ENCODE results near the gene TAS1R2. TPM values are rescaled to one million over a fixed set of nuclear protein-coding genes. Genes with fewer than 3 reads are reported as not detected.

Gene TAS1R2
- total RNA-seq, 2 donors from 2014 or later, result not detected

GRCh38 chr1:18793164-18793563, 66.3 kb downstream of the TAS1R2 start:
- intact Hi-C loops (cut with DNase I), result no loop called here
- no peak for DNase-seq
- no peak for ATAC-seq

GRCh38 chr1:18792747-18793146, 66.7 kb downstream of the TAS1R2 start:
- ATAC-seq (no peak), DNase-seq (no peak)
- intact Hi-C loops (cut with DNase I), result no loop called here

Small RNA genes lying within 50 kb of the gene (microRNA-seq; reads per million reads assigned to microRNA genes)
- gene MIR1290, result 0 reads per million in 2 donors
- gene MIR4695, result 0 to 0.27 reads per million in 2 donors

Other genes with a start within 250 kb of the TAS1R2 start
- not detected for gene PAX7, start 228.8 kb downstream of the TAS1R2 start, total RNA-seq
- gene ALDH4A1, start 42.9 kb upstream of the TAS1R2 start, total RNA-seq, result 10 to 100 TPM; 23.4 to 31.2 TPM
- 1 to 10 TPM; 3.4 to 6.4 TPM for gene IFFO2, start 97.0 kb upstream of the TAS1R2 start, total RNA-seq